GM12878 (cell line): Measurements from ENCODE around the gene RETSAT. TPM values are rescaled to one million over a fixed set of nuclear protein-coding genes. Genes with fewer than 3 reads are reported as not detected.
A peak's percentile ranks its signal among the peaks of the same experiment; 100 is the strongest.

ENCODE experiments used
- ATF3 ChIP-seq: IDR thresholded peaks from 2 replicates; pipeline ENCODE4 v1.6.1; 2011; ENCODE audit warnings: low read depth, mild to moderate bottlenecking, low read length, moderate library complexity, borderline replicate concordance; ENCODE audit errors: extremely low read depth
- BCL3 ChIP-seq: IDR thresholded peaks from 2 replicates; pipeline ENCODE4 v1.6.1; 2011; ENCODE audit warnings: borderline replicate concordance, low read depth, mild to moderate bottlenecking, moderate library complexity, low read length; ENCODE audit not compliant: insufficient read depth, poor library complexity, severe bottlenecking
- CBX5 ChIP-seq: sonication (generic); IDR thresholded peaks from 2 replicates; pipeline ENCODE4 v1.6.1; 2016; ENCODE audit warnings: low read depth, moderate library complexity, mild to moderate bottlenecking, inconsistent platforms
- EP300 ChIP-seq, 2 experiments: fragments of 150-350 bp in 1 of 2; IDR thresholded peaks; 2 replicates each; pipeline ENCODE4 v1.6.1; 2011 to 2012; ENCODE audit warnings: low read depth in 2 of 2, low read length in 2 of 2, borderline replicate concordance in 1 of 2, improper control_type of control experiment in 1 of 2, inconsistent platforms in 1 of 2; ENCODE audit not compliant: control insufficient read depth in 1 of 2
- FOS ChIP-seq: IDR thresholded peaks from 3 replicates; pipeline ENCODE4 v1.6.1; 2011; ENCODE audit warnings: borderline replicate concordance; ENCODE audit not compliant: insufficient read length; ENCODE audit errors: extremely low read depth
- GABPA ChIP-seq: IDR thresholded peaks from 2 replicates; pipeline ENCODE4 v1.6.1; 2014; ENCODE audit warnings: antibody characterized with exemption, low read depth, mild to moderate bottlenecking, inconsistent platforms
- HDGF ChIP-seq: fragments of 450-650 bp; IDR thresholded peaks from 2 replicates; pipeline ENCODE4 v1.6.1; 2016; ENCODE audit warnings: antibody characterized with exemption
- IRF4 ChIP-seq: IDR thresholded peaks from 2 replicates; pipeline ENCODE4 v1.6.1; 2011; ENCODE audit warnings: low read depth, low read length
- JUNB ChIP-seq: IDR thresholded peaks from 2 replicates; pipeline ENCODE4 v1.6.1; 2016; ENCODE audit warnings: antibody characterized with exemption, mild to moderate bottlenecking
- KLF5 ChIP-seq: fragments of 450-650 bp; IDR thresholded peaks from 2 replicates; pipeline ENCODE4 v1.6.1; 2014; ENCODE audit warnings: mild to moderate bottlenecking; ENCODE audit not compliant: partially characterized antibody
- NFYA ChIP-seq: IDR thresholded peaks from 2 replicates; pipeline ENCODE4 v1.6.1; 2011; ENCODE audit warnings: low read depth, mild to moderate bottlenecking, low read length, improper control_type of control experiment, borderline replicate concordance
- NFYB ChIP-seq: IDR thresholded peaks from 2 replicates; pipeline ENCODE4 v1.6.1; 2011; ENCODE audit warnings: low read depth, mild to moderate bottlenecking, low read length, improper control_type of control experiment, moderate library complexity; ENCODE audit not compliant: insufficient read depth
- RB1 ChIP-seq: fragments of 450-650 bp; formaldehyde crosslinking; IDR thresholded peaks from 2 replicates; pipeline ENCODE4 v1.6.1; 2017; ENCODE audit warnings: mild to moderate bottlenecking, borderline replicate concordance
- RBBP5 ChIP-seq: fragments of 200-600 bp; sonication (generic); conservative IDR thresholded peaks from 2 replicates; pipeline ENCODE4 v1.6.1; 2016
- RCOR1 ChIP-seq: conservative IDR thresholded peaks from 2 replicates; pipeline ENCODE4 v1.6.1; 2012; ENCODE audit warnings: low read depth, low read length, improper control_type of control experiment
- SMAD1 ChIP-seq: fragments of 450-650 bp; IDR thresholded peaks from 2 replicates; pipeline ENCODE4 v1.6.1; 2018; ENCODE audit warnings: mild to moderate bottlenecking, low read depth; ENCODE audit not compliant: partially characterized antibody
- SMAD5 ChIP-seq: IDR thresholded peaks from 2 replicates; pipeline ENCODE4 v1.6.1; 2016; ENCODE audit warnings: antibody characterized with exemption, low read depth
- SREBF1 ChIP-seq: IDR thresholded peaks from 2 replicates; pipeline ENCODE4 v1.6.1; 2012; ENCODE audit warnings: mild to moderate bottlenecking, low read length
- TARDBP ChIP-seq: IDR thresholded peaks from 2 replicates; pipeline ENCODE4 v1.6.1; 2016; ENCODE audit warnings: borderline replicate concordance
- TBL1XR1 ChIP-seq: IDR thresholded peaks from 2 replicates; pipeline ENCODE4 v1.6.1; 2012; ENCODE audit warnings: low read depth, low read length, improper control_type of control experiment
- YBX1 ChIP-seq: fragments of 450-650 bp; IDR thresholded peaks from 2 replicates; pipeline ENCODE4 v1.6.1; 2016; ENCODE audit warnings: antibody characterized with exemption
- ZBED1 ChIP-seq: IDR thresholded peaks from 2 replicates; pipeline ENCODE4 v1.6.1; 2016; ENCODE audit warnings: borderline replicate concordance
- ZNF207 ChIP-seq: fragments of 450-650 bp; IDR thresholded peaks from 2 replicates; pipeline ENCODE4 v1.6.1; 2014; ENCODE audit warnings: antibody characterized with exemption, mild to moderate bottlenecking, borderline replicate concordance
- ZNF24 ChIP-seq: fragments of 450-650 bp; IDR thresholded peaks from 2 replicates; pipeline ENCODE4 v1.6.1; 2017; ENCODE audit warnings: antibody characterized with exemption, mild to moderate bottlenecking
- ZNF384 ChIP-seq: IDR thresholded peaks from 2 replicates; pipeline ENCODE4 v1.6.1; 2012; ENCODE audit warnings: low read depth, mild to moderate bottlenecking, low read length, improper control_type of control experiment, borderline replicate concordance
- polyA plus RNA-seq, 11 experiments: library from polyadenylated mRNA; depleted of rRNA in 4 of 11; unstranded in 6 of 11; stranded (reverse) in 5 of 11; fragments of >200 nt; fragmentation: Nextera tagmentation in 4 of 11; fragmentation: Illumina TruSeq in 1 of 11; extraction: Ambion mirVana in 4 of 11; extraction: Trizol in 1 of 11; gene quantifications; 1 replicate in 1 of 11; 2 replicates in 10 of 11; pipeline versions ENCODE4 v1.2.1 to v1.2.3, GENCODE V29; 2011 to 2016; ENCODE audit warnings: inconsistent platforms in 2 of 11, missing spikeins in 2 of 11, low read depth in 1 of 11
- total RNA-seq, 4 experiments: library from RNA; depleted of rRNA in 3 of 4; stranded (reverse); fragments of >200 nt in 3 of 4; fragmentation: Illumina TruSeq in 1 of 4; extraction: Trizol in 1 of 4; gene quantifications; 2 replicates each; pipeline versions ENCODE4 v1.2.1 to v1.2.3, GENCODE V29; 2013 to 2021
- TF ChIP-seq, protein P1 (sequence below): IDR thresholded peaks from 2 replicates; pipeline ENCODE4 v1.6.1; 2011; ENCODE audit warnings: mild to moderate bottlenecking, low read depth, low read length, moderate library complexity; ENCODE audit not compliant: insufficient replicate concordance
- TF ChIP-seq, protein P2 (sequence below): fragments of 150-350 bp; IDR thresholded peaks from 2 replicates; pipeline ENCODE4 v1.6.1; 2014; ENCODE audit warnings: mild to moderate bottlenecking, low read depth, low read length

Gene RETSAT
- total and polyA plus RNA-seq, 10 of the 15 experiments (the other 5 are each of a cell fraction or from before 2014, with no cell fraction given), result 3.3 to 28.8 (median 22.0) TPM

GRCh38 chr2:85327822-85328617, 26.3 kb downstream of the RETSAT start, which contains the start of gene TGOLN2 (continued):
- TF ChIP-seq RB1, result peak; percentile 97; the same call in 1 of the 2 replicates
- no peak for TF ChIP-seq ATF3
- no peak for TF ChIP-seq ZNF24
- peak; percentile 99 for TF ChIP-seq ZNF207
- TF ChIP-seq SMAD1, result peak; percentile 91
- TF ChIP-seq, protein P1, sequence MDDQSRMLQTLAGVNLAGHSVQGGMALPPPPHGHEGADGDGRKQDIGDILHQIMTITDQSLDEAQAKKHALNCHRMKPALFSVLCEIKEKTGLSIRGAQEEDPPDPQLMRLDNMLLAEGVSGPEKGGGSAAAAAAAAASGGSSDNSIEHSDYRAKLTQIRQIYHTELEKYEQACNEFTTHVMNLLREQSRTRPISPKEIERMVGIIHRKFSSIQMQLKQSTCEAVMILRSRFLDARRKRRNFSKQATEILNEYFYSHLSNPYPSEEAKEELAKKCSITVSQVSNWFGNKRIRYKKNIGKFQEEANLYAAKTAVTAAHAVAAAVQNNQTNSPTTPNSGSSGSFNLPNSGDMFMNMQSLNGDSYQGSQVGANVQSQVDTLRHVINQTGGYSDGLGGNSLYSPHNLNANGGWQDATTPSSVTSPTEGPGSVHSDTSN, result no peak
- TF ChIP-seq, protein P2, sequence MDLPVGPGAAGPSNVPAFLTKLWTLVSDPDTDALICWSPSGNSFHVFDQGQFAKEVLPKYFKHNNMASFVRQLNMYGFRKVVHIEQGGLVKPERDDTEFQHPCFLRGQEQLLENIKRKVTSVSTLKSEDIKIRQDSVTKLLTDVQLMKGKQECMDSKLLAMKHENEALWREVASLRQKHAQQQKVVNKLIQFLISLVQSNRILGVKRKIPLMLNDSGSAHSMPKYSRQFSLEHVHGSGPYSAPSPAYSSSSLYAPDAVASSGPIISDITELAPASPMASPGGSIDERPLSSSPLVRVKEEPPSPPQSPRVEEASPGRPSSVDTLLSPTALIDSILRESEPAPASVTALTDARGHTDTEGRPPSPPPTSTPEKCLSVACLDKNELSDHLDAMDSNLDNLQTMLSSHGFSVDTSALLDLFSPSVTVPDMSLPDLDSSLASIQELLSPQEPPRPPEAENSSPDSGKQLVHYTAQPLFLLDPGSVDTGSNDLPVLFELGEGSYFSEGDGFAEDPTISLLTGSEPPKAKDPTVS, result no peak
- peak in 1 of 2 experiments; percentile 13; a peak in 1 of 4 replicates for TF ChIP-seq EP300 (IDR thresholded peaks at IDR 0.05; ENCODE audit: borderline replicate concordance in 1 of 2, control insufficient read depth in 1 of 2, low read depth in 2 of 2, low read length in 2 of 2)
- TF ChIP-seq SMAD5, result peak; percentile 97
- TF ChIP-seq BCL3, result no peak
- TF ChIP-seq GABPA, result peak; percentile 69
- peak; percentile 77; the same call in 1 of the 2 replicates for TF ChIP-seq ZBED1
- no peak for TF ChIP-seq TARDBP
- TF ChIP-seq FOS, result no peak
- no peak for TF ChIP-seq RBBP5
- no peak for TF ChIP-seq ZNF384
- no peak for TF ChIP-seq SREBF1
- TF ChIP-seq JUNB, result no peak
- peak; percentile 88 for TF ChIP-seq HDGF
- TF ChIP-seq RCOR1, result peak; percentile 94; the same call in 1 of the 2 replicates
- TF ChIP-seq CBX5, result no peak
- peak; percentile 13; the same call in 1 of the 2 replicates for TF ChIP-seq IRF4
- no peak for TF ChIP-seq NFYB
- TF ChIP-seq YBX1, result no peak
- no peak for TF ChIP-seq NFYA
- TF ChIP-seq TBL1XR1, result 0 out of 2 replicates have a peak, but pooled peaks have one; percentile 48
- peak; percentile 71 for TF ChIP-seq KLF5
